GM21526 (cell line): ENCODE results near the gene DOCK2.

ENCODE experiments used
- ATAC-seq: cut with Tn5 transposase; IDR thresholded peaks from one replicate; pipeline ENCODE4 v1.9.1; 2021; ENCODE audit warnings: moderate library complexity; ENCODE audit not compliant: unreplicated experiment, low FRiP score

Gene DOCK2

GRCh38 chr5:169847519-169847918, 210.4 kb downstream of the DOCK2 start:
- ATAC-seq: no peak

GRCh38 chr5:169848271-169848670, 211.2 kb downstream of the DOCK2 start:
- no peak for ATAC-seq

- no peak for ATAC-seq
These were observed 211.7 kb downstream of the DOCK2 start for GRCh38 chr5:169848792-169849191.

GRCh38 chr5:169850409-169850808, 213.3 kb downstream of the DOCK2 start:
- ATAC-seq: no peak

GRCh38 chr5:169851321-169851850, 214.3 kb downstream of the DOCK2 start:
- ATAC-seq: no peak

GRCh38 chr5:169856571-169856970, 219.5 kb downstream of the DOCK2 start:
- ATAC-seq: no peak

- ATAC-seq: no peak
These were observed 223.5 kb downstream of the DOCK2 start for GRCh38 chr5:169860585-169860984.

- no peak for ATAC-seq
These were observed 224.4 kb downstream of the DOCK2 start for GRCh38 chr5:169861433-169861832.

GRCh38 chr5:169861934-169862333, 224.9 kb downstream of the DOCK2 start:
- ATAC-seq: no peak

GRCh38 chr5:169862391-169862811, 225.3 kb downstream of the DOCK2 start:
- no peak for ATAC-seq

- ATAC-seq: no peak
These were observed 227.4 kb downstream of the DOCK2 start for GRCh38 chr5:169864483-169864882.

- no peak for ATAC-seq
These were observed 230.3 kb downstream of the DOCK2 start for GRCh38 chr5:169867347-169867746.

- no peak for ATAC-seq
These were observed 232.0 kb downstream of the DOCK2 start for GRCh38 chr5:169869066-169869465.

- no peak for ATAC-seq
These were observed 233.1 kb downstream of the DOCK2 start for GRCh38 chr5:169870211-169870610.

- ATAC-seq: no peak
These were observed 234.9 kb downstream of the DOCK2 start for GRCh38 chr5:169871826-169872490.

GRCh38 chr5:169873642-169874041, 236.6 kb downstream of the DOCK2 start:
- no peak for ATAC-seq

GRCh38 chr5:169874621-169875020, 237.5 kb downstream of the DOCK2 start:
- ATAC-seq: no peak

- no peak for ATAC-seq
These were observed 238.1 kb downstream of the DOCK2 start for GRCh38 chr5:169875091-169875728.

- ATAC-seq: no peak
These were observed 238.7 kb downstream of the DOCK2 start for GRCh38 chr5:169875731-169876130.

- ATAC-seq: no peak
These were observed 239.3 kb downstream of the DOCK2 start for GRCh38 chr5:169876386-169876785.

GRCh38 chr5:169880012-169880663, 243.1 kb downstream of the DOCK2 start:
- ATAC-seq: no peak

GRCh38 chr5:169880785-169881184, 243.7 kb downstream of the DOCK2 start:
- ATAC-seq: no peak
